ENCODE results near the gene KRTAP5-2. TPM values are rescaled to one million over a fixed set of nuclear protein-coding genes. Genes with fewer than 3 reads are reported as not detected.

Gene KRTAP5-2
- total RNA-seq, 1 donor from 2014 or later, result not detected

DNA sequence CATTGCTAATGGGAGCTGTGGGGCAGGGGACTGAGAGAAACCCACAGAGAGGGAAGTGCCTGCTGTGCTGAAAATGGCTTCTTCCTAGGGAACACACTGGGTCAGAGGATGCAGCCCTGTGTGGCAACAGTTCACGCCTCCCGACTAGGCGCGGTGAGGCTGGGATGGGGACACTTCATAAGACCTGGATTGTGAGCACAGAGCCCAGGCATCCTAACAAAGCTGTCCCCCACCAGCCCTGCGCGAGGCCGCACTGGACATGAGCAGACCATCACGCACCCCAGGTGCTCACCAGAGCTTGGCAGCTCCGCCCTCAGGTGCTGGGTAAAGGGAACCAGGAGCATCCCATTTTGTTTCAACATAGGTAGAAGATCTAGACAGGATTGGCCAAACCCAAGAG is 25.6 kb upstream of the KRTAP5-2 start:
- Histone ChIP-seq H3K9me3 (ENCODE audit: insufficient read depth, low read depth, low read length) (no peaks in the 10 kb centered on the region), H3K79me2 (ENCODE audit: insufficient read depth, low read length) (no peaks in the 10 kb centered on the region), H3K4me1 (ENCODE audit: insufficient read depth, low read length) (no peaks in the 10 kb centered on the region), H2AFZ (ENCODE audit: low read depth, low read length) (no peak overlapping the region), H3K4me2 (ENCODE audit: low read length) (no peak overlapping the region), H3K27ac (ENCODE audit: low read depth, low read length) (no peak overlapping the region), H4K20me1 (ENCODE audit: insufficient read depth, low read length) (no peaks in the 10 kb centered on the region), H3K4me3 (ENCODE audit: insufficient read depth, low read depth, low read length) (no peak overlapping the region), H3K36me3 (ENCODE audit: insufficient read depth, low read length) (no peaks in the 10 kb centered on the region), H3K27me3 (ENCODE audit: insufficient read depth, low read length) (peaks cover 28% of the 10 kb centered on the region), H3K9ac (ENCODE audit: low read length) (no peak overlapping the region)
- H3K27ac Mint-ChIP-seq (ENCODE audit: unreplicated experiment), result no peak overlapping the region
- TF ChIP-seq, protein P1, sequence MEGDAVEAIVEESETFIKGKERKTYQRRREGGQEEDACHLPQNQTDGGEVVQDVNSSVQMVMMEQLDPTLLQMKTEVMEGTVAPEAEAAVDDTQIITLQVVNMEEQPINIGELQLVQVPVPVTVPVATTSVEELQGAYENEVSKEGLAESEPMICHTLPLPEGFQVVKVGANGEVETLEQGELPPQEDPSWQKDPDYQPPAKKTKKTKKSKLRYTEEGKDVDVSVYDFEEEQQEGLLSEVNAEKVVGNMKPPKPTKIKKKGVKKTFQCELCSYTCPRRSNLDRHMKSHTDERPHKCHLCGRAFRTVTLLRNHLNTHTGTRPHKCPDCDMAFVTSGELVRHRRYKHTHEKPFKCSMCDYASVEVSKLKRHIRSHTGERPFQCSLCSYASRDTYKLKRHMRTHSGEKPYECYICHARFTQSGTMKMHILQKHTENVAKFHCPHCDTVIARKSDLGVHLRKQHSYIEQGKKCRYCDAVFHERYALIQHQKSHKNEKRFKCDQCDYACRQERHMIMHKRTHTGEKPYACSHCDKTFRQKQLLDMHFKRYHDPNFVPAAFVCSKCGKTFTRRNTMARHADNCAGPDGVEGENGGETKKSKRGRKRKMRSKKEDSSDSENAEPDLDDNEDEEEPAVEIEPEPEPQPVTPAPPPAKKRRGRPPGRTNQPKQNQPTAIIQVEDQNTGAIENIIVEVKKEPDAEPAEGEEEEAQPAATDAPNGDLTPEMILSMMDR (IDR thresholded peaks at IDR 0.05; ENCODE audit: insufficient read depth, low read depth, low read length), result no peak
- no peak for TF ChIP-seq EZH2 (IDR thresholded peaks at IDR 0.05; ENCODE audit: insufficient read depth, low read length)
- FAIRE-seq (no peak), DNase-seq (ENCODE audit: low read depth) (no peak)
- H3K9me3 Mint-ChIP-seq (ENCODE audit: unreplicated experiment), result no peaks in the 10 kb centered on the region
- no peak overlapping the region for H3K4me3 Mint-ChIP-seq (ENCODE audit: unreplicated experiment)
- H3K36me3 Mint-ChIP-seq (ENCODE audit: low read depth, unreplicated experiment), result peaks cover 3% of the 10 kb centered on the region
- peaks cover 64% of the 10 kb centered on the region for H3K27me3 Mint-ChIP-seq (ENCODE audit: low read depth, unreplicated experiment)
- H3K4me1 Mint-ChIP-seq (ENCODE audit: low read depth, unreplicated experiment), result no peaks in the 10 kb centered on the region

DNA sequence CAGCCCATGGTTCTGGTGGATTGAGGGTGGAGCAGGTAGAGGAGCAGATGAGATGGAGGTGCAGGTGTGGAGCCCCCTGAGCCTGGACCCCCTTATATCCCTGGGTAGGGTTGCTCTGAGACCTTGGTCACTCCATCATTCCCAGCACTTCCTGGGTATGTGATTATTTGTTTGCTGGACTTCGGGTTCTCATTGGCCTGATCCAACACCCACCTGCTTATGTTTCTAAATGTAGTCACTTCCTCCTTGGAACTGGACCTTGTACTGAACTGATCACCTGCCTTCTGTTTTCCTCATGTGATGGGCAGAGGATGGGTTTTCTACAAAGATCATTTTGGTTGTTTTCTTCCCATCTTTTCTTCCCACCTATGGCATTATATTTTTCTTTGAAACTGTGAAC is 24.0 kb upstream of the KRTAP5-2 start, which contains the start of gene KRTAP5-4:
Gene KRTAP5-4 (minus strand): TSS at position 53 of the 400 bp plus-strand sequence. CDS start 45 bp downstream, at position 8.
- H3K27me3 ChIP-seq (ENCODE audit: insufficient read depth, low read length), result peaks cover 16% of the 10 kb centered on the region
- Mint-ChIP-seq H3K27ac (ENCODE audit: unreplicated experiment) (no peak within 1 kb of the TSS), H3K4me1 (ENCODE audit: low read depth, unreplicated experiment) (no peaks in the 10 kb centered on the region), H3K27me3 (ENCODE audit: low read depth, unreplicated experiment) (peaks cover 59% of the 10 kb centered on the region), H3K9me3 (ENCODE audit: unreplicated experiment) (peaks cover 7% of the 10 kb centered on the region), H3K36me3 (ENCODE audit: low read depth, unreplicated experiment) (peaks cover 3% of the 10 kb centered on the region), H3K4me3 (ENCODE audit: unreplicated experiment) (peak within 1 kb of the TSS; percentile 29)
- H3K9me3 ChIP-seq (ENCODE audit: insufficient read depth, low read depth, low read length), result no peaks in the 10 kb centered on the region
- H3K9ac ChIP-seq (ENCODE audit: low read length), result no peak within 1 kb of the TSS
- H3K4me1 ChIP-seq (ENCODE audit: insufficient read depth, low read length), result no peaks in the 10 kb centered on the region
- no peak within 1 kb of the TSS for H3K27ac ChIP-seq (ENCODE audit: low read depth, low read length)
- no peak for DNase-seq (ENCODE audit: low read depth)
- H2AFZ ChIP-seq (ENCODE audit: low read depth, low read length), result no peak within 1 kb of the TSS
- H4K20me1 ChIP-seq (ENCODE audit: insufficient read depth, low read length), result no peaks in the 10 kb centered on the region
- H3K4me3 ChIP-seq (ENCODE audit: insufficient read depth, low read depth, low read length), result no peak within 1 kb of the TSS
- no peak for FAIRE-seq
- TF ChIP-seq EZH2 (IDR thresholded peaks at IDR 0.05; ENCODE audit: insufficient read depth, low read length), result no peak
- TF ChIP-seq, protein P1 (IDR thresholded peaks at IDR 0.05; ENCODE audit: insufficient read depth, low read depth, low read length), result no peak
- H3K79me2 ChIP-seq (ENCODE audit: insufficient read depth, low read length), result no peaks in the 10 kb centered on the region
- H3K4me2 ChIP-seq (ENCODE audit: low read length), result no peak within 1 kb of the TSS
- no peaks in the 10 kb centered on the region for H3K36me3 ChIP-seq (ENCODE audit: insufficient read depth, low read length)

DNA sequence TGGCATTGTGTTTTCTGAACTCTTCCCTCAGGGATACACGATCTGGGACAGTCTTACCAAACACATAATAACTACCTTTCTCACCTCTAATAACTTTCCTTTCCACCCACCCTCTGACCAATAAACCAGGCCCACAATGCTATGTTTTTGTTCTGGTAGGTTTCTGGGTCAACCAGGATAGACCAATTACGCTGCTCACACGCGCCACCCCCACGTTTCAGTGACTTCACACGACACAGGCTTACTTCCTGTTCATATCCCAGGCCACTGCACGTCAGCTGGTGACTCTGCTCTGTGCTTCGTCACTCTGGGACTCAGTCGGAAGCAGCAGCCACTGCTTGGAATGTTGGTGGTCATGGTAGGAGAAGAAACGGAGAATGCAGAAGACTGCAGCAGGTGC is 21.4 kb upstream of the KRTAP5-2 start:
- TF ChIP-seq, protein P1 (IDR thresholded peaks at IDR 0.05; ENCODE audit: insufficient read depth, low read depth, low read length), result no peak
- no peak for TF ChIP-seq EZH2 (IDR thresholded peaks at IDR 0.05; ENCODE audit: insufficient read depth, low read length)
- H3K4me2 ChIP-seq (ENCODE audit: low read length), result no peak overlapping the region
- no peak for DNase-seq (ENCODE audit: low read depth)
- peaks cover 16% of the 10 kb centered on the region for H3K9me3 Mint-ChIP-seq (ENCODE audit: unreplicated experiment)
- H4K20me1 ChIP-seq (ENCODE audit: insufficient read depth, low read length), result no peaks in the 10 kb centered on the region
- H3K4me3 Mint-ChIP-seq (ENCODE audit: unreplicated experiment), result no peak overlapping the region
- no peak overlapping the region for H2AFZ ChIP-seq (ENCODE audit: low read depth, low read length)
- no peaks in the 10 kb centered on the region for H3K4me1 Mint-ChIP-seq (ENCODE audit: low read depth, unreplicated experiment)
- no peak overlapping the region for H3K9ac ChIP-seq (ENCODE audit: low read length)
- peaks cover 60% of the 10 kb centered on the region for H3K27me3 Mint-ChIP-seq (ENCODE audit: low read depth, unreplicated experiment)
- H3K27me3 ChIP-seq (ENCODE audit: insufficient read depth, low read length), result peaks cover 9% of the 10 kb centered on the region
- no peaks in the 10 kb centered on the region for H3K4me1 ChIP-seq (ENCODE audit: insufficient read depth, low read length)
- H3K9me3 ChIP-seq (ENCODE audit: insufficient read depth, low read depth, low read length), result no peaks in the 10 kb centered on the region
- no peak overlapping the region for H3K27ac Mint-ChIP-seq (ENCODE audit: unreplicated experiment)
- no peak overlapping the region for H3K27ac ChIP-seq (ENCODE audit: low read depth, low read length)
- H3K4me3 ChIP-seq (ENCODE audit: insufficient read depth, low read depth, low read length), result no peak overlapping the region
- peaks cover 3% of the 10 kb centered on the region for H3K36me3 Mint-ChIP-seq (ENCODE audit: low read depth, unreplicated experiment)
- no peak for FAIRE-seq
- H3K36me3 ChIP-seq (ENCODE audit: insufficient read depth, low read length), result no peaks in the 10 kb centered on the region
- H3K79me2 ChIP-seq (ENCODE audit: insufficient read depth, low read length), result no peaks in the 10 kb centered on the region

Measured in astrocyte (in vitro differentiated cells and primary cell).